Measurements from ENCODE around the gene GIPR.

GRCh38 chr19:45717983-45718650, 50.1 kb downstream of the GIPR start:
- TF ChIP-seq TAF1 (IDR thresholded peaks at IDR 0.05; ENCODE audit: low read depth) (no peak), CTCF (IDR thresholded peaks at IDR 0.05; ENCODE audit: poor library complexity, severe bottlenecking) (no peak), POLR2AphosphoS5 (IDR thresholded peaks at IDR 0.05) (no peak), EP300 (conservative IDR thresholded peaks at IDR 0.05; ENCODE audit: poor library complexity, severe bottlenecking) (no peak), REST (IDR thresholded peaks at IDR 0.05; ENCODE audit: borderline replicate concordance) (no peak)
